GM19328 (cell line): Measurements from ENCODE around the gene FDX2.

Source experiments
- ATAC-seq: cut with Tn5 transposase; IDR thresholded peaks from one replicate; pipeline ENCODE4 v1.9.1; 2021; ENCODE audit warnings: mild to moderate bottlenecking, moderate library complexity; ENCODE audit not compliant: unreplicated experiment

Gene FDX2

GRCh38 chr19:10305139-10305806 is 10.5 kb downstream of the FDX2 start:
- no peak for ATAC-seq

GRCh38 chr19:10299545-10300458 is 16.0 kb downstream of the FDX2 start:
- ATAC-seq, result no peak

GRCh38 chr19:10295847-10296591 is 19.8 kb downstream of the FDX2 start:
- no peak for ATAC-seq

GRCh38 chr19:10295305-10295846 is 20.4 kb downstream of the FDX2 start:
- ATAC-seq, result no peak

- no peak for ATAC-seq
Measured at GRCh38 chr19:10294368-10294697, 21.5 kb downstream of the FDX2 start.

- no peak for ATAC-seq
Measured at GRCh38 chr19:10293637-10294367, 22.0 kb downstream of the FDX2 start.

GRCh38 chr19:10292789-10293636 is 22.8 kb downstream of the FDX2 start:
- no peak for ATAC-seq

- ATAC-seq, result peak; percentile 50
Measured at GRCh38 chr19:10292206-10292788, 23.5 kb downstream of the FDX2 start.

- no peak for ATAC-seq
Measured at GRCh38 chr19:10291554-10292205, 24.1 kb downstream of the FDX2 start.

GRCh38 chr19:10290876-10291553 is 24.8 kb downstream of the FDX2 start:
- no peak for ATAC-seq

GRCh38 chr19:10290357-10290875 is 25.4 kb downstream of the FDX2 start:
- ATAC-seq, result no peak

- no peak for ATAC-seq
Measured at GRCh38 chr19:10289836-10290356, 25.9 kb downstream of the FDX2 start, which contains the start of gene ICAM5. TSS of gene ICAM5 (plus strand) at chr19:10289952. CDS start at chr19:10290044, 92 bp downstream.

- no peak for ATAC-seq
Measured at GRCh38 chr19:10289167-10289835, 26.5 kb downstream of the FDX2 start.

- ATAC-seq, result no peak
Measured at GRCh38 chr19:10288662-10289166, 27.1 kb downstream of the FDX2 start.

GRCh38 chr19:10286803-10287737 is 28.7 kb downstream of the FDX2 start, which contains the start of gene ICAM4:
TSS of gene ICAM4 (plus strand) at chr19:10286955. CDS start at chr19:10287013, 58 bp downstream.
- ATAC-seq, result no peak

GRCh38 chr19:10285393-10285792 is 30.4 kb downstream of the FDX2 start:
- ATAC-seq, result no peak
